Neutrophil (primary cell): ENCODE data around the gene SHROOM2.

Source experiments
- H3K27ac ChIP-seq: fragments of 200-600 bp; sonication (generic); 2 replicates; pipeline ENCODE4 v1.5.1; 2016; ENCODE audit warnings: mild to moderate bottlenecking, moderate library complexity
- H3K27me3 ChIP-seq: fragments of 200-600 bp; sonication (generic); 2 replicates; pipeline ENCODE4 v1.6.0; 2016; ENCODE audit warnings: mild to moderate bottlenecking
- H3K36me3 ChIP-seq: fragments of 200-600 bp; sonication (generic); 2 replicates; pipeline ENCODE4 v1.5.1; 2017
- H3K4me1 ChIP-seq, 2 experiments: fragments of 200-600 bp in 1 of 2; sonication (generic) in 1 of 2; 1 replicate in 1 of 2; 2 replicates in 1 of 2; pipeline versions ENCODE4 v1.5.1 to v1.6.1; 2013 to 2016; ENCODE audit warnings: low read depth in 1 of 2, low read length in 1 of 2, mild to moderate bottlenecking in 1 of 2, moderate library complexity in 1 of 2; ENCODE audit not compliant: control insufficient read depth in 1 of 2, insufficient read depth in 1 of 2
- H3K4me3 ChIP-seq, 2 experiments: fragments of 200-600 bp in 1 of 2; sonication (generic) in 1 of 2; 1 replicate in 1 of 2; 2 replicates in 1 of 2; pipeline ENCODE4 v1.5.1; 2013 to 2016; ENCODE audit warnings: low read depth in 1 of 2, low read length in 1 of 2, mild to moderate bottlenecking in 1 of 2, moderate library complexity in 1 of 2
- H3K9me3 ChIP-seq: fragments of 200-600 bp; sonication (generic); 2 replicates; pipeline ENCODE4 v1.5.1; 2016
- CTCF ChIP-seq: fragments of 200-600 bp; sonication (generic); IDR thresholded peaks from 2 replicates; pipeline ENCODE4 v1.5.1; 2016; ENCODE audit warnings: antibody characterized with exemption

Gene SHROOM2

GRCh38 chrX:9816084-9816700 is 30.0 kb downstream of the SHROOM2 start:
- TF ChIP-seq CTCF, result no peak
- Histone ChIP-seq H3K36me3 (no peaks in the 10 kb centered on the region), H3K9me3 (no peaks in the 10 kb centered on the region), H3K27ac (no peak overlapping the region), H3K4me1 (no peaks in the 10 kb centered on the region), H3K4me3 (no peak overlapping the region), H3K27me3 (peaks cover 15% of the 10 kb centered on the region)

GRCh38 chrX:9821572-9821971 is 35.3 kb downstream of the SHROOM2 start:
- Histone ChIP-seq H3K27ac (no peak overlapping the region), H3K36me3 (no peaks in the 10 kb centered on the region), H3K27me3 (peaks cover 5% of the 10 kb centered on the region), H3K4me1 (no peaks in the 10 kb centered on the region), H3K9me3 (no peaks in the 10 kb centered on the region), H3K4me3 (no peak overlapping the region)
- no peak for TF ChIP-seq CTCF

GRCh38 chrX:9824554-9824953 is 38.3 kb downstream of the SHROOM2 start:
- TF ChIP-seq CTCF, result no peak
- Histone ChIP-seq H3K4me1 (no peaks in the 10 kb centered on the region), H3K27ac (no peak overlapping the region), H3K9me3 (no peaks in the 10 kb centered on the region), H3K27me3 (no peaks in the 10 kb centered on the region), H3K36me3 (no peaks in the 10 kb centered on the region), H3K4me3 (no peak overlapping the region)

GRCh38 chrX:9825129-9825790 is 39.0 kb downstream of the SHROOM2 start:
- Histone ChIP-seq H3K4me1 (no peaks in the 10 kb centered on the region), H3K36me3 (no peaks in the 10 kb centered on the region), H3K27me3 (no peaks in the 10 kb centered on the region), H3K9me3 (no peaks in the 10 kb centered on the region), H3K4me3 (no peak overlapping the region), H3K27ac (no peak overlapping the region)
- TF ChIP-seq CTCF, result no peak

GRCh38 chrX:9825966-9826365 is 39.7 kb downstream of the SHROOM2 start:
- TF ChIP-seq CTCF, result no peak
- Histone ChIP-seq H3K27ac (no peak overlapping the region), H3K4me3 (no peak overlapping the region), H3K27me3 (no peaks in the 10 kb centered on the region), H3K36me3 (no peaks in the 10 kb centered on the region), H3K4me1 (no peaks in the 10 kb centered on the region), H3K9me3 (no peaks in the 10 kb centered on the region)
